HG02610 (cell line): ENCODE measurements around the gene CFAP74.

Experiments
- ATAC-seq: cut with Tn5 transposase; IDR thresholded peaks from one replicate; pipeline ENCODE4 v1.9.1; 2021; ENCODE audit warnings: mild to moderate bottlenecking, moderate library complexity; ENCODE audit not compliant: unreplicated experiment

The CFAP74 gene

DNA sequence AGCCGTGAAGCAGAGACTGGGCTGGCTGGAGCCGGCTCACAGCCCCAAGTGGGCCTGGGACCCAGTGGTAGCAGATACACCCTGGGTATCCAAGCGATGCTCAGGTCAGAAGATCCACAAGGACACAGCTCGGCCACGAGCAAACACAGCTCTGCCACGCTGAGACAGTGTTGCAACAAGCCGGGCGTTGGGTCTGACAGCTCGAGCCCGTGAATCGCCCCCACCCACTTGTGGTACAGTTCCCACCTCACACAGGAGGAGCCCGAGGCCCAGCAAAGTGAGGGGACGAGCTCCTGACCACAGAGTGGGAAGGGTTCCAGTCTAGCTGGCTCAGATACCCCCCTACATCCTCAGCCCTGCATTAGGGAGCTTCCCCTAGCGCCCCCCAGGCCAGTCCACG is 37.7 kb upstream of the CFAP74 start:
- ATAC-seq: no peak

DNA sequence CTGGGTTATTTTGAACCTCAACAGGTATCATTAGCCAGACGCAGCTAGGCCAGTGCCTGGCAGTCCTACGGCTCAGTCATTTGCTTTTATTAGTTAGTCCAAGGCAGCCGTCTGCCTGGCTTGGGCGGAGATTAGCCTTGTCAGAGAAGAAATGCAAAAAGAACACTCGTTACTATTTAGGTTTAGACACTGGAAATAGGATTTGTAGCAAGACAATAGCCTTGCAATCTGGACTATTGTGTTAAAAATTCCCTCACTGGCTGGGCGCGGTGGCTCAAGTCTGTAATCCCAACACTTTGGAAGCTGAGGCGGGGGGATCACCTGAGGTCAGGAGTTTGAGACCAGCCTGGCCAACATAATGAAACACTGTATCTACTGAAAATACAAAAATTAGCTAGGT is 35.7 kb upstream of the CFAP74 start:
- ATAC-seq: no peak

DNA sequence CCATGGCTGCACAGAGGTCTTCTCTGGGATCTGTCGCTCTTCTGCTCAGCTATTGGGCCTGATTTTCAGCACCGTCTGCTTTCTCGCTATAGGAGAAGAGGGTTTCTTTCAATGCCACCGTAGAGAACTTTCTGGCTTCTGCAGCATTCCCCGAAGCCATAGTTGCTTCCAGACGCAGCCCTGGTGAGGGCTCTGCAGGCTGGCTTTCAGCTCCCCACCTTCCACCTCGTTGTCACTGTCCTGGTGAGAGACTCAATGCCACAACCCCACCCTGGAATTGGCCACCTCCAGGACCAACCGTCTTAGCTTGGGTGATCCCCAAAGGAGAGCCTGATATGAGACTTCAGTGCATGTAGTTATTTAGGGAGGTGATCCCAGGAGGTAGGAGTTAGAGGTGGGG is 34.6 kb upstream of the CFAP74 start:
- no peak for ATAC-seq

DNA sequence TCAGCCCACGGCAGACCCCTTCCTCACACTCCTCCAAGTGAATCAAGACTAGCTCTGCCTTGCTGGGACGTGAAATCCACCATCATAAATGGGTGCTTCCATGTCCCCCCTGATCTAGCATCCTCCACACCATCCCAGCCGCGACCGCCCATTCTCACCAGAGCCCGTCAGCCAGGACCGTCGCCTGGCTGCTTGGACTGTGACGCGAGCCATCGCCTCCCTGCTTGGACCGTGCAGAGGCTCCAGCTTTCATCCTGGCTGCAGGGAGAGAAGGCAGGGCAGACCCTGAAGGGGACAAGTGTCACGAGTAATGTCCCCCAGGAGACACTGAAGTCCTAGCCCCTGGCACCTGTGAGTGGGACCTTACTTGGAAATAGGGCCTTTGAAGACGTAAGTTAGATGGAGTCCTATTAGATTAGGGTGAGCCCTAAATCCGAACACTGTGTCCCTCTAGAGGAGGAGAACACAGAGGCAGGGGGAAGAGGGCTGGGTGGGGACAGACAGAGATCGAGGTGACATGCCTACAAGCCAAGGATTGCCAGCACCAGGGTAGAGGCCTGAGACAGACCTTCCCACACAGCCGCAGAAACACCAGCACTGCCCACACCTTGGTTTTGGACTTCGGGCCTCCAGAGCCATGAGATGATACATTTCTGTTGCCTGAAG is 33.9 kb upstream of the CFAP74 start:
- ATAC-seq: no peak

DNA sequence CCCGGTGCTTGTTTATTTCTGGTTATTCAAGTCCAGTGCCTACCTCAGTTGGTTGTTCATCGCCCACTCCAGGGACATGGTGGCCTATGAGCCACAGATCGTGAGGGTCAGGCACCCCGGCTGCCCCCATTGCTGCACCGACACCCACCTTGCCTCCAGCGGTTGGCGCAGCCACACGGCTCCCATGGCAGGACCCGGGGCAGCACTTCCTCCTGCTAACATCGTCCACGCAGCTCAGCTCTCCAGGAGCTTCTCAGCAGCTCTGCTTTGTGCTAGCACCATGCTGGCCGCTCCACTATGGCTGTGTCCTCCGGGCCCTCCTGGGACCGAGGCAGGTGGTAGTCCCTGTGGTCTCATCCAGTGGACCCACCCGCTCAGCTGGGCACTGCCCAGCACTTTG is 32.7 kb upstream of the CFAP74 start:
- no peak for ATAC-seq

DNA sequence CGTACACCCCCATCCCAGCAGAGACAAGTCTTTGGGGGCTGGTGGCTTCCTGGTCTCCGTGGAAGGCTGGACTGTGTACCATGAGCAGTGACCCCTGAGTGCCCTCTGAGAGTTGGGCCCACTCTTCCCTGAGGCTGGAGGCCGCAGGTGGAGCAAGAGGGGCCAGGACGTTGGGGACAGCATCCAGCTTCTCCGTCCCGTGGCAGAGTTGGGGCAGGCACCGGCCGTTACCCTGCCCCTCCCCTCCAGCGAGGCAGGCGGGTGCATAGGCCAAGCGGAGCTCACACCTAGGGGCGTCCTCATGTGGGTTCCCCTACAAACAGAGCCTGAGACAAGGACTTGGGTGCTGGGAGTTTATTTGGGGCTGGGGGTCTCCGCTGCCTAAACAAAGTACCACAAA is 29.6 kb upstream of the CFAP74 start:
- no peak for ATAC-seq

DNA sequence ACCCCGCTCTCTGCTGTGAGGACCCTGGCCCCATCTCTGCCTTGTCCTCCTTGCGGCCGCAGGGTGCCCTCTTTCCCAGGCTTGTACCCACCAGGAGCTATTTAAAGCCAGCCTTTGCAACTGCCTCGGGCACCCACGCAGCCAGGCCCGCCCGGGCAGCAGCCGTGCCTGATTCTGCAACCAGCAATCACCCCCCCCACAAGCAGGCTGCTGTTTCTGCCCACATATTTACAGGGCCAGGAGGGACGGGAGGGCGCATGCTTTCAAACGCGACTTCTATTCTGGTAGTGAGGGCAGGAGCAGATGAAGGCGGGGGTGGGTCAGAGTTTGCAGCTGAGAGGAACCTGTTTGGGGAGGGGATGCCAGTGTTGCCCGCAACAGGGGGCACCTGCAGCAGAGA is 29.2 kb upstream of the CFAP74 start:
- no peak for ATAC-seq

DNA sequence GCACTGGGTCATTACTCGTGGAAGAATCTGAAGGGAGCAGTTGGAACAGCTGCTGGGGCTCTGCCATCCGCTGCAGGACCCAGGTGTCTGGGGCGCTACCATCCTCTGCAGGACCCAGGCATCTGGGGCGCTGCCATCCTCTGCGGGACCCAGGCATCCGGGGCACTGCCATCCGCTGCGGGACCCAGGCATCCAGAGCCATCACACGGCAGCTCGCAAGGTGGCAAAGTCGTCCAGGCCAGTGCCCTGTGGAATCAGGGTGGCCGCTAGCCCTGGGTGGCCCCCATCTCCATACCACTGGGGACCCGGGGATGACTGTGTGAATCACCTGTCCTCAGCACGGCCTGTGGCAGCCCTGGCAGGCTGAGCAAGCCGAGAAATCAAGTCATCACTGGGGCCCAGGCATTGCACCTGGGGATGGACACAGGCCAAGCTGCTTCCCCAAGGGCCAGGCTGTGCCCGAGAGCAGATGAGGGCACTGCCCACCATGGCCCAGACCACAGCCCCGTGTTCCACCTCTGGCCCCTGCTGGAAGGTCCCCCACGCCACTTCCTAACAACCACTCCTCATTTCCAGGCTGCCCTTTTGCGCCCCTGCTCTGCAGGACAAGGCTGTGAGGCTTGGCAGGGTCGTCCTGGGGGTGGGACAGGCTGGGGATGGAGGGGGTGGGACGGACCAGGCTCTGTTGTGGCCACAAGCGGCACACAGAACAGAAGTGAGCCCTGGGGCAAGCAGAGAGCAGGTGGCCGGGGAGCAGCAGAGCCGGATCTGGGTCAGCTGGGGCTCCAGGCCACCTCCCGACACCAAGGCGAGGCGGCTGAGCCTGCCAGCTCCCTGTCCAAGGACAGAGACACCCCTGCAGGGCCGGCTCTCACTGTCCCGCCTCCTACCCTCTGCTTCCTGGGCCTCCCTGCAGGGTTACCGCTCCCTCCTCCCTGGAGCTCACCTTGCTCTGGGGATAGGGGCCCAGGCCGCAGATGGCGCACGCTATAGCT is 28.3 kb upstream of the CFAP74 start:
- ATAC-seq: no peak

DNA sequence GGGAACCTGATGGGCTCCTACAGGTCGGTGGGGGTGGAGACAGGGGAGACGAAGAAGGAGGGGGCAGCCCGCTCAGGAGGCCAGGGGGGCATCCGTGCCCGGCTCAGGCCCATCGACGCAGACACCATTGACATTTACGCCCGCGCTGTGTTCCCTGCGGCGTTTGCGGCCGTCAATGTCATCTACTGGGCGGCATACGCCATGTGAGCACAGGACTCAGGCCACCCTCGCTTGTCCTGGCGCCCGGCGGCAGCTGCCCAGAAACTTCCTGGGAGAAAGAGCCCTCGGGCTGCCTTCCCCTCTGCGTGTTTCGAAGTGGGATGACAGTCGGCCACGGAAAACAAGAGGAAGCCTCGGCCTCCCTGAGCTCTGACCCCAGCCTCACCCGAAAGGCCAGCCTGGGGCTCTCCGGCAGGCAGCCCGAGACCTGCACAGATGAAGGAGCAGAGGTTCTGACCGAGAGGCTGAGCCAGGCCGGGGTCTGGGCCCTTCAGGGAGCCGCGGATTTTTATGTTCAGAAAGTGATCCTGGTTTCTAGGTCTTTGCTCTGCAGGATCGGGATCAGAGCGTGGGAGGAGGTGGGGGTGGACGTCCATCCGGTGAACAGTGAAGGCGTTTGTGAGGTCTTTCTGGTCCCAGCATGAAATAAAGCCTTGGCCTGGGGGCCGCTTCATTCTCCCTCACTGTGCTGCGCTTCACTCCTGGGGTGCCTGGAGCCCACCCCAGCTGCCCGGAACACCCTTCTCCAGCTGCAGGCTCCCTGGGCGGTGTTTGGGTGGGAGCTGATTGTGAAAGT is 26.7 kb upstream of the CFAP74 start:
- no peak for ATAC-seq

DNA sequence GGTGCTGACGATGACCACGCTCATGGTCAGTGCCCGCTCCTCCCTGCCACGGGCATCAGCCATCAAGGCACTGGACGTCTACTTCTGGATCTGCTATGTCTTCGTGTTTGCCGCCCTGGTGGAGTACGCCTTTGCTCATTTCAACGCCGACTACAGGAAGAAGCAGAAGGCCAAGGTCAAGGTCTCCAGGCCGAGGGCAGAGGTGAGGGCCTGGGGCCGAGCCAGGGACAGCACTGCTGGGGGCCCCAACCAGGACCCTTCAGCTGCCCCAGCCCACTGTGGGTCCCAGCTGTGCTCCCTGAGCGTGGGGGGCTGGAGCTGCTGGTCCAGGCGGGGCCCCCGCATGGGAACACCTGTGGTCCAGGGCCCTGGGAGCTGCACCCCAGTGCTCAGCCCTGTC is 26.0 kb upstream of the CFAP74 start:
- no peak for ATAC-seq

DNA sequence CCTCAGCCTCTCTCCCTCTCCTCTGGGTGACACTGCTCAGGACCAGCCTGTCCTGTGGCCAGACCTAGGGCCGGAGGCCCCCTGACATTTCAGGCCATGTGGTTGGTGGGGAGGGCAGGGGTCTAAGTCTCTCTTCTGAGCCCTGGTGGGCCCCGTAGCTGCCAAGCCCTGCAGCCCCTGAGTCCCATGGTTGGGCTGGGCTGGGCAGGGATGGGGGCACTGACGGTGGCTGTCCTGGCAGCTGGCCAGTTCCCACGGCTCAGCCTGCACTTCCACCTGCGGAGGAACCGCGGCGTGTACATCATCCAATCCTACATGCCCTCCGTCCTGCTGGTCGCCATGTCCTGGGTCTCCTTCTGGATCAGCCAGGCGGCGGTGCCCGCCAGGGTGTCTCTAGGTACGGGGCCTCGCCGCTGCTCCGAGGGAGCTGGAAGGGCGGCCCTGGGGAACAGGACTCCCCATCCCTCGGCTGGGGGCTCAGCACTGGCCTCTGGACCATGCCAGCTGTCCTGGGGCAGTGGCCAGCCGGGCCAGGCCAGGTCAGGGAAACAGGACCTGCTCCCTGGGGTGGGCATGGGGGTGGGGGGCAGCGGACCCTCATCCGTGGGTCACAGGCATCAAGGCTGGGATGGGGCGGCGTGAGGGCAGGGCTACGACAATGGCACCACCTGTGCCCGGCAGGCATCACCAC is 25.4 kb upstream of the CFAP74 start:
- no peak for ATAC-seq

DNA sequence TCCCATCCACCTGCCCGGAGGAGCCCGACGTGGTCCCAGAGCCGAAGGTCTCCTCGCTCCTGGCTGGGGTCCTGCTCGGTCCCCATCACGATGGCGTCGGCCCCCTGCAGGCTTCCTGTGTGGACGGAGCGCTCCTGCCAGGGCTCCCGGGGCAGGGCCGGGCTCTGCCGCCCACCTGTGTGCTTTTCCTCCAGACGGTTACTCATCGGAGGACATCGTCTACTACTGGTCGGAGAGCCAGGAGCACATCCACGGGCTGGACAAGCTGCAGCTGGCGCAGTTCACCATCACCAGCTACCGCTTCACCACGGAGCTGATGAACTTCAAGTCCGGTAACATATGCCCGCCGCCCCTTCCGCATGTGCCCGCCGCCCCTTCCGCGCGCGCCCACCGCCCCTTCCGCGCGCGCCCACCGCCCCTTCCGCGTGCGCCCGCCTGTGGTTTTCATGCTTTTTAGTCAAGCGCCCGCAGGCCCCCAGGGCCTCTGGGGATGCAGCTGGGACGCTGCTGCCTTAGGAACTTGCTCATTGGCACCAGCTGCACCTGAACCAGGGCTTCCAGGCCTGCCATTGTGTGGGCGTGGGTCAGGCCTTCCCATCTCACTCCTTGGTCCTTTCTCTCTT is 24.5 kb upstream of the CFAP74 start:
- no peak for ATAC-seq

DNA sequence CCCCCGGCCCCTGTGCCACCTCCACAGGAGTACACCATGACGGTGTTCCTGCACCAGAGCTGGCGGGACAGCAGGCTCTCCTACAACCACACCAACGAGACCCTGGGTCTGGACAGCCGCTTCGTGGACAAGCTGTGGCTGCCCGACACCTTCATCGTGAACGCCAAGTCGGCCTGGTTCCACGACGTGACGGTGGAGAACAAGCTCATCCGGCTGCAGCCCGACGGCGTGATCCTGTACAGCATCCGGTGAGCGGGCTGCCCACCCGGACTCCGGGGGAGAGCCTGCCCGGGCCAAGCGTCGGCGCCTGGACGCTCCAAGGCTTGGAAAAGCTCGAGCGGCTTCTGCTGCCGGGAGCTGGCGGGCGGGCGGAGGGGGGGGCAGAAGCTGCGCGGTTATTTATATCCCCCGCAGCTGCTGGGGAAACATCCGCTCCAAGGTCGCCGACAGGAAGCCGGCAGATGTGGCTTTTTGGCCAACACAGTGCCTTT is 21.9 kb upstream of the CFAP74 start:
- no peak for ATAC-seq

DNA sequence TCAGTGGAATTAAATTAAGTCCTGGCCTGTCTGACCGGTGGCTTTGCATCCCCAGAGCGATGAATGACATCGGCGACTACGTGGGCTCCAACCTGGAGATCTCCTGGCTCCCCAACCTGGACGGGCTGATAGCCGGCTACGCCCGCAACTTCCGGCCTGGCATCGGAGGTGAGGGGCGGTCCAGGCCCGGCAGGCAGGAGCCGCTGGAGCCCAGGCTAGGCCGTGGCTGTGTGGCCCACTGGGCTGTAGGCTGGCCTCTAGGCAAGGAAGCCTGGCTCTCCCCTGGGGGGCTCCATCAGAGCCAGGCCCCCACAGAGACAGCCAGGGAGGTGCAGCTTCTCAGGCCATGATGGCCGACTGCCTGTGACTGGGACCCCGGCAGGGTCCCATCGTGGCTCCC is 21.3 kb upstream of the CFAP74 start:
- no peak for ATAC-seq

DNA sequence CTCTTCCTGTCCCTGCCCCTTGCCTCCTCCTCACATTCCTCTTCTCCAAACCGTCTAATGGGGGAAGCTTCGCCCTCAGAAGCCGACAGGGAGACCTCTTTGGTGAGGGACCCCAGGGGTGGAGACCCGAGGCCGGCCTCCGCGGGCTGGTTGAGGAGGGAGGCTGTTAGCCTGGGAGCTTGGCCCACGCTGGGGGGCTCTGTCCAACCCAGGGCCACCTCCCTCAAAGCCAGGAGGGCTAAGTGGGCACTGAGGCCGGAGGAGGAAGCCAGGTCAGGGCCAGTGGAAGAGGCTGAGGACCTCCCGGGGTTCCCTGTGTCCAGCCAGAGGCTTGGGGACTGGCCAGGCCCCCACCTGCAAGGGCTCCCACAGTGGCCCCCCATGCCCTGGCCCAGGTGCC is 20.9 kb upstream of the CFAP74 start:
- ATAC-seq: no peak

DNA sequence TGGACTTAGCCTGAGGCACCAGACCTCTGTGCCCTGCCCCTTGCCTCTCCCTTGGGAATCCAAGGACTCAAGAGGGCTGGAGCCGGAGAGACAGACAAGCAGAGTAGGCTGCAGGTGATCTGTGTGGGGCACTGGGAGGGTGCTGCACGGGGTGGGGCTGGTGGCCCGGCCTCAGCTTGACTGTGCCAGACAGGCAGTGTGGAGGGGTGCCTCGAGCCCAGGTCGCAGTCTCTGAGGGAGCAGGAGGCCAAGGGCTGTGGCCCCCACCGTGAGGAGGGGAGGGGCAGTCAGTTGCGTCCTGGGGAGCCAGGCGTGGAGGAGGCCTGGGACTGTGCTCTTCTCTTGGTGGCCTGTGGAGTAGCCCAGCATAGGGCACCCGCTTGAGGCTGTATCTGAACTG is 19.6 kb upstream of the CFAP74 start:
- ATAC-seq: no peak

DNA sequence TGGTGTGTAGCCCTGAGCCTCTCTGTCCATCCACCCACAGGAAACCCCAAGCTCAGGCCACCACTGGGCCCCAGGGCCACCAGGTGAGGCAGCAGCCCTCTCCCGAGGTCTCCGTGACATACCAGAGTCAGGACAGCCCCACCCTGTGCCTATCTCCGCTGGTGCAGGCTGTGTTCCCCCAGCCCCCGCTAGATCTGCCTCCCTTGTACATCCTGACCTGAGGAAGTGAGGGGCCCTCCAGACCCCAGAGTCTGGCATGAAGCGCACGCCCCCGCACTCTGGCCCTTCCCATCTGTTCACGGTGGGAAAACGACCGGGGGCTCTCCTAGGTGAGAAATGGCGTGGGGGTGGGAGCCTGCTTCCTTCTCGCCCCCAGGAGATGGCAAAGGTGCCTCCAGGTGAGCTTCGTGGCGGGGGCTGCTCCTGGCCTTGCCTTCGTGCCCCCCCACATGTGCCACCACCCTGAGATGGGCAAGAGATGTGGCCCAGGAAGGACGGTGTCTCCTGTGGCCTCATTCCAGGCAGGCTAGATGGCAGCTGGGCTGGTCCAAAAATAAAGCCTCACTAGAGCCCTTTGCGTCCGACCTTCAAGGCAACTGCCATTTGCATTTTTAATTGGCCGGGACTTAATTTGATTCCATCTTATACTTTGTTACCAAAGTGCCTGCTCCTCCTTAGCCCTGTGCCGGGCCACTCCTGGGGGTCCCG is 18.6 kb upstream of the CFAP74 start:
- ATAC-seq: no peak

DNA sequence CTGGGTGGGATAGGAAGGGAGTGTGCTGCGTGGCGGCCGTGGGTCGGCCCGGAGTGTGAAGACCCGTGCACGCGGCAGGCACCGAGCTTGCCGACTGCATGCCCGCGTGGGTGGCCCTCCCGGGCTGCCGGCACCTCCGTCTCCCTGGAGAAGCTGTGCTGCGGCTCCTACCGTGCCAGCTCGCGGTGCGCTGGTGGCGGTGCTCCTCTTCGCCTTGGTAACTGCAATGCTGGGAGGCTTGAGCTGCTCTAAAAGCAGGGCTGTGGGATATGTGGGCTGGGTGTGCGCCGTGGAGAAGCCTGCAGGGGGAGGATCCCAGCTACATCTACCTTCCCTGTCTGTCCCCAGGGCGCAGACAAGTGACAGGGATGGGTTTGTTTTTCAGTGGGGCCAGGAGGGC is 18.0 kb upstream of the CFAP74 start:
- no peak for ATAC-seq

DNA sequence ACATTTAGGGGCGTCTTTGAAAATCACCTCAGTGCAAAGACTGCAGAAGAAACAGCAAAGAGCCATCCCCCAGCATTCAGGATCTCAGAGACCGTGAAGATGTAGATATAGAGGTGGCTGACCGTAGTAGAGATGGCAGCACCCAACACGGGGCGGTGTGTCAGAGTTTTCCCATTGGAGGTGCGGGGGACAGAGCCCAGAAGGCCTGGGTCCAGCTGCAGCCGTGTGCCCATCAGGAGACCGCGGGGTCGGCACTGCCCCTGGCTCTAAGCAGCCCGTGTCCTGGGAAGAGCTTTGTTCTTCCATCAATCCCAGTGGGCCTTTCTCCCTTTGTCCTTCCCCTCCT is 16.7 kb upstream of the CFAP74 start:
- no peak for ATAC-seq
